Gastrocnemius medialis (tissue), 4 donors: ENCODE measurements around the gene GSTO1.

Experiments used
- CTCF ChIP-seq, 5 experiments: fragments of 450-650 bp in 3 of 5; fragments of 200-600 bp in 2 of 5; sonication (generic) in 2 of 5; IDR thresholded peaks in 4 of 5; conservative IDR thresholded peaks in 1 of 5; 1 replicate in 4 of 5; 2 replicates in 1 of 5; pipeline ENCODE4 v1.5.1; 2016 to 2019; ENCODE audit warnings: antibody characterized with exemption in 5 of 5, mild to moderate bottlenecking in 3 of 5, moderate library complexity in 3 of 5
- POLR2A ChIP-seq, 2 donors: fragments of 450-650 bp; IDR thresholded peaks; one replicate each; pipeline ENCODE4 v1.6.1; 2017; ENCODE audit warnings: antibody characterized with exemption in 2 of 2, mild to moderate bottlenecking in 2 of 2, moderate library complexity in 2 of 2

- TF ChIP-seq CTCF (IDR thresholded peaks at IDR 0.05 in 4 of 5, conservative IDR thresholded peaks at IDR 0.05 in 1 of 5) (no peak), POLR2A (IDR thresholded peaks at IDR 0.05) (no peak)
Measured at GRCh38 chr10:104260775-104261115, 6.1 kb downstream of the GSTO1 start.
